KBM-7 (cell line): Measurements from ENCODE around the gene MAGEA3.
"Not testable (repeated sequence)": the region's sequence is repeated elsewhere in the genome, so short reads cannot be mapped to it uniquely, and the experiment has no call there.

Source experiments
- DNase-seq: peaks from one replicate; pipeline ENCODE4 v3.0.0-alpha.2; 2015
- in situ Hi-C: fragments of 300-500 bp; cut with MboI; formaldehyde crosslinking; loops from 2 replicates; pipeline ENCODE4 v1.14.3; 2020; ENCODE audit warnings: low sequenced_read_pairs, low pct_unique_long_range_greater_than_20kb, mixed read lengths

The MAGEA3 gene

GRCh38 chrX:152697952-152698931 lies at the start of gene MAGEA3:
Gene MAGEA3, plus strand, starts transcription at chrX:152698794. Its CDS starts 2,039 bp downstream, at chrX:152700833.
- DNase-seq, in situ Hi-C loops: not testable (repeated sequence)

DNA sequence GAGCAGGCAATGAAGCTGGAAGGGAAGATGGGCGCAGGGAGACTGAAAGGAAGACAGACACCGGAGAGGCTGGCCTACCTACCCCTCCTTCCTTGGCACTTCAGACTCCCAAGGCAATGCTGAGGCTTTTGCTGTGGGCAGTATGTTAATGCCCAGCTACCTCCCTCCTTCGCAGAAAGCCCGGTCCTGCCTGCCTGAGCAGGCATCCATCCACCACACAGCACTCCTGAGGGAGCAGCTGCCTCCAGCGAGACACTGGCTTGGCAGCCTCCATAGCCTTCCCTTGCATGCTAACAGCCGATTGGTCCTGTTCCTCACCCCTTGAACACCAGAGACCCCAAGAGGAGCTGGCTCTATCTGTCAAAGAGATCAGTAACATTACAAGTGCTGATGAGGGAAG lies 46.5 kb upstream of the MAGEA3 start:
- in situ Hi-C loops = loop anchor here (25.0 kb wide), 1 partner anchor 260 kb away; no protein-coding TSS in a partner anchor
- no peak for DNase-seq

DNA sequence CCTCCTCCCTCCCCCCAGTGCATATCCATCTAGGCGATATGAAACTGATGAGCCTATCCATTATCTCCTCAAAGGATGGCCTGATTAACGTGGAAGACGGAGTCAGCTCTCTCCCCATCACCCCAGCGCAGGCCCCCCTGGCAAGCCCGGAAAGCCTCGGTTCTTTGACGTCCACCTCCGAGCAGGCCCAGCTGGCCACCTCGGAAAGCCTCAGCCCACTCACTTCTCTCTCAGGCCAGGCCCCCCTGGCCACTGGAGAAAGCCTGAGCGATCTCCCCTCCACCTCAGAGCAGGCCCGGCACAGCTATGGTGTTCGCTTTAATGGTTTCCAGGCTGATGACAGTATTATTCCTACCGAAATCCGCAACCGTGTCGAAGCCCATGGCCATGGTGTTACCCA lies 46.1 kb upstream of the MAGEA3 start:
- DNase-seq = no peak
- in situ Hi-C loops = loop anchor here (25.0 kb wide), 1 partner anchor 260 kb away; no protein-coding TSS in a partner anchor

DNA sequence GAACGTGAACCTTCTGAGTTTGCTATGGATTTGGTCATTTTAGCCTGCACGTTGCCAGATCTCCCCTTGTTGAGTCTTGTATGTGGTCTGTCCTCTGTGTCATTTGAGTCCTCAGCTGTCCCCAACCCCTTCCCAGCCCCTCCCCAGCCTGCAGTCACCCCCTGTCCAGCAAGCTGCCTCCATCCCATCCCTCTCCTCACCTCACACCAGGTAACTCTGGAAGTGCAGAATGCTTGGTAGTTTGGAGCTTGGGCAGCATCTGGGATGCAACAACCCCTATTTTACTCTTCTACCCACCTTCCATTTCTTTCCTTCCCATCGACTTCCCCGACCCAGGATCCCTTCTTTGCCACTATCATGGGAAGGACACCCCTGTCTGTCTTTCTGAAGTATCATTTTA lies 42.5 kb upstream of the MAGEA3 start:
- no peak for DNase-seq
- in situ Hi-C loops = loop anchor here (25.0 kb wide), 1 partner anchor 256 kb away; no protein-coding TSS in a partner anchor

DNA sequence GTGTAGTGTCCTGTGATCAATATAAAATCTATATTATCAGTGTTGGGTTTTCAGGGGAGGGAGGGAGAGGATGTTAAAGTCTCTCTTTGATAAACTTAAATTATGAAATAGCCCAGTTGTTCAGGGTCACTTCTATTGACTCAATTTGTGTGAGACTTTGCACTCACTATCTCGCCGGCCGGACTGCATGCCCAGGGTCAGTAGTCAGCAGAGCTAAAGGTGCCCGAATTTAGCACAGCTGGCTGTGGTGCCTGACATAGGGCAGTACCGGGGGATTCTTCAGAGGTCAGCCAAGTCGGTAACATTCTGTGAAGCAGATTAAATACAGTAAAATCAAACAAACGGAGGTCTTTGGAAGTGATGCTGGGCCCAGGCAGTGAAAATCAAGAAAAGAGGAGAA lies 41.7 kb upstream of the MAGEA3 start:
- DNase-seq = no peak
- in situ Hi-C loops = loop anchor here (25.0 kb wide), 1 partner anchor 255 kb away; no protein-coding TSS in a partner anchor

GRCh38 chrX:152658302-152658701 lies 40.3 kb upstream of the MAGEA3 start:
- in situ Hi-C loops = loop anchor here (25.0 kb wide), 1 partner anchor 254 kb away; no protein-coding TSS in a partner anchor
- DNase-seq = no peak

GRCh38 chrX:152663086-152663485 lies 35.5 kb upstream of the MAGEA3 start:
- no peak for DNase-seq

GRCh38 chrX:152674135-152674534 lies 24.5 kb upstream of the MAGEA3 start:
- no peak for DNase-seq
- in situ Hi-C loops = loop anchor here (25.0 kb wide), 1 partner anchor 238 kb away; no protein-coding TSS in a partner anchor

More at GRCh38 chrX:152663086-152663485, 35.5 kb upstream of the MAGEA3 start:
- in situ Hi-C loops = loop anchor here (25.0 kb wide), 1 partner anchor 249 kb away; no protein-coding TSS in a partner anchor

GRCh38 chrX:152674652-152675051 lies 23.9 kb upstream of the MAGEA3 start:
- DNase-seq = not testable (repeated sequence)
- in situ Hi-C loops = loop anchor here (25.0 kb wide), 1 partner anchor 238 kb away; no protein-coding TSS in a partner anchor

GRCh38 chrX:152681012-152681411 lies 17.6 kb upstream of the MAGEA3 start:
- in situ Hi-C loops, DNase-seq: not testable (repeated sequence)

DNA sequence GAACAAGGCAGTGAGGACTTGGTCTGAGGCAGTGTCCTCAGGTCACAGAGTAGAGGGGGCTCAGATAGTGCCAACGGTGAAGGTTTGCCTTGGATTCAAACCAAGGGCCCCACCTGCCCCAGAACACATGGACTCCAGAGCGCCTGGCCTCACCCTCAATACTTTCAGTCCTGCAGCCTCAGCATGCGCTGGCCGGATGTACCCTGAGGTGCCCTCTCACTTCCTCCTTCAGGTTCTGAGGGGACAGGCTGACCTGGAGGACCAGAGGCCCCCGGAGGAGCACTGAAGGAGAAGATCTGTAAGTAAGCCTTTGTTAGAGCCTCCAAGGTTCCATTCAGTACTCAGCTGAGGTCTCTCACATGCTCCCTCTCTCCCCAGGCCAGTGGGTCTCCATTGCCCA lies 1.8 kb downstream of the MAGEA3 start:
- in situ Hi-C loops, DNase-seq: not testable (repeated sequence)

GRCh38 chrX:152706500-152706899 lies 7.9 kb downstream of the MAGEA3 start:
- DNase-seq, in situ Hi-C loops: not testable (repeated sequence)

GRCh38 chrX:152709173-152709572 lies 10.6 kb downstream of the MAGEA3 start, which contains the start of gene CSAG2:
Gene CSAG2, minus strand, starts transcription at chrX:152709273. Its CDS starts 161 bp downstream, at chrX:152709112.
- DNase-seq, in situ Hi-C loops: not testable (repeated sequence)

GRCh38 chrX:152713195-152713594 lies 14.6 kb downstream of the MAGEA3 start:
- in situ Hi-C loops, DNase-seq: not testable (repeated sequence)

GRCh38 chrX:152713815-152714787 lies 15.5 kb downstream of the MAGEA3 start, which contains the start of gene MAGEA2B:
Gene MAGEA2B, plus strand, starts transcription at chrX:152714628. Its CDS starts 2,479 bp downstream, at chrX:152717107.
- DNase-seq, in situ Hi-C loops: not testable (repeated sequence)

DNA sequence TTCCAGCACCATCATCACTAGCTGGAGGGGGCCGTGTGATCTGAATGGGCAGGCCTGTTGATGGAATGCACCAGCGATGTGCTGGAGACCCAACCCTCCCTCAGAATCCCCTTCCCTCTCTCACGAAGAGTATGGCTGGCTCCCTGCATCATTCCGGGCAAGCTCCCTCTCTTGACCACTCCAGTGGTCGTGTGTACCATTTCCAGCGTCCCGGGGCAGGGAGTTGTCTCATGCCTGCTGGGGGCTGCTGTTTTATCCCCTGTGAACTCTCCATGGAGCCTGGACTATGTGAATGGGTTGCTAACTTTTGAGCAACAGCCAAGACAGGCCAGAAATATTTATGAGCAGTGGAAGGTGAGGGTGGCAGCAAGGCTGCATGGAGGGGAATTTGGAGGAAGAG lies 26.8 kb downstream of the MAGEA3 start:
- DNase-seq = no peak
- in situ Hi-C loops = no loop called here

DNA sequence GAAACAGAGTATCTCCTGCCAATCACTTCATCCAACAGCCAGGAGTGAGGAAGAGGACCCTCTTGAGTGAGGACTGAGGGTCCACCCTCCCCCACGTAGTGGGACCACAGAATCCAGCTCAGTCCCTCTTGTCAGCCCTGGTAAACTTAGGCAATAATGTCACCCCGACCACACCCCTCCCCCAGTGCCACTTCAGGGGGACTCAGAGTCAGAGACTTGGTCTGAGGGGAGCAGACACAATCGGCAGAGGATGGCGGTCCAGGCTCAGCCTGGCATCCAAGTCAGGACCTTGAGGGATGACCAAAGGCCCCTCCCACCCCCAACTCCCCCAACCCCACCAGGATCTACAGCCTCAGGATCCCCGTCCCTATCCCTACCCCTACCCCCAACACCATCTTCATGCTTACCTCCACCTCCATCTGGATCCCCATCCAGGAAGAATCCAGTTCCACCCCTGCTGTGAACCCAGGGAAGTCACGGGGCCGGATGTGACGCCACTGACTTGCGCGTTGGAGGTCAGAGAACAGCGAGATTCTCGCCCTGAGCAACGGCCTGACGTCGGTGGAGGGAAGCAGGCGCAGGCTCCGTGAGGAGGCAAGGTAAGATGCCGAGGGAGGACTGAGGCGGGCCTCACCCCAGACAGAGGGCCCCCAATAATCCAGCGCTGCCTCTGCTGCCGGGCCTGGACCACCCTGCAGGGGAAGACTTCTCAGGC lies 34.8 kb downstream of the MAGEA3 start, which contains the start of the genes CSAG1 and MAGEA12:
Gene CSAG1 (minus strand): TSS at position 461 of the 715 bp plus-strand sequence. CDS start 1,261 bp downstream, outside the sequence.
Gene MAGEA12 (plus strand): TSS at position 497 of the 715 bp plus-strand sequence. CDS start 2,405 bp downstream, outside the sequence.
- in situ Hi-C loops = no loop called here
- no peak for DNase-seq
